Measurements from ENCODE around the gene OR51M1. TPM values are rescaled to one million over a fixed set of nuclear protein-coding genes. Genes with fewer than 3 reads are reported as not detected.

The OR51M1 gene
- total RNA-seq, 2 donors from 2014 or later, result 0.91 TPM; not detected in 1

DNA sequence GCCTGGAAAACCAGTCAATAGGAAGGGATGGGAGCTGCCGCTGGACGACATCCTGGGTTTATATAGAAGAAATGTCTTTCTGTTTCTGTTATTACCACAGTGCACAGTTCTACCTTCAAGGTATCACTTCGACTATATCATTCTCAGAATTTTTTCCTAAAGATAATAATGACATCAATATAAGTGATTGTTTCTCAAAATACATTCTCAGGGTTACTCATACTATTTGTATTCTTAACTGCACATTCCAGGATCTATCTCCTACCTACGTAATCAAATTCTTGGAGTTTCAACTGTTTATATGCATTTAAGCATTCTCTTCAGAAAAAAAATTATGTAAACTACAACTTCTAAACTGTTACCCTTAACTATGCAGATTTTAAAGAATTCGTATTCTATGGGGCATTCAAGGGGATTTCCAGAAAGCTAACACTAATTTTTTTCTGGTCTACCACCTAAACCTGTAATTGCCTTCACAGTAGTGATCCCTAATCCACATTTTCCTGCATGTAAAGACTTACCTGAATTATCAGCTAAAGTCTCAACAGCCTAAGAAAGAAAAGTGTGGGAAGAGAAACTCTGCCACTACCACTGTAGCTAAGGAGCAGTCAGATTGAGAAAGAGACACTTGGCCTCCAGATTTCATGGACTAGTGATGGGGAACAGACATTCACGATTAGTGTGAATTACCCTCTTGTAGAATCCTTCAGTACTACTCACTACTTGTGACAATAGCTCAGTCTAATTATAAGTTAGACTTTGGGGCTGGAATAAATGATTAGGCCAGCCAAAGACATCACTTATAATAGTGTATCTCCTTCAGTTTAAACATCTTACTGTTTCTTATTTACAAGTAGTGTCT, 39.9 kb upstream of the OR51M1 start, which contains the start of gene OR51B5:
Gene OR51B5, minus strand, starts transcription at position 51 of the 862 bp plus-strand sequence. Its CDS starts 0 bp downstream, at position 51.
- Histone ChIP-seq H3K4me3 (no peak within 1 kb of the TSS), H3K4me1 (replicated peaks) (no peaks in the 10 kb centered on the region), H3K9me3 (no peaks in the 10 kb centered on the region), H3K36me3 (no peaks in the 10 kb centered on the region), H3K27ac (no peak within 1 kb of the TSS), H3K27me3 (replicated peaks; ENCODE audit: insufficient read depth) (no peaks in the 10 kb centered on the region)
- TF ChIP-seq, protein P1, sequence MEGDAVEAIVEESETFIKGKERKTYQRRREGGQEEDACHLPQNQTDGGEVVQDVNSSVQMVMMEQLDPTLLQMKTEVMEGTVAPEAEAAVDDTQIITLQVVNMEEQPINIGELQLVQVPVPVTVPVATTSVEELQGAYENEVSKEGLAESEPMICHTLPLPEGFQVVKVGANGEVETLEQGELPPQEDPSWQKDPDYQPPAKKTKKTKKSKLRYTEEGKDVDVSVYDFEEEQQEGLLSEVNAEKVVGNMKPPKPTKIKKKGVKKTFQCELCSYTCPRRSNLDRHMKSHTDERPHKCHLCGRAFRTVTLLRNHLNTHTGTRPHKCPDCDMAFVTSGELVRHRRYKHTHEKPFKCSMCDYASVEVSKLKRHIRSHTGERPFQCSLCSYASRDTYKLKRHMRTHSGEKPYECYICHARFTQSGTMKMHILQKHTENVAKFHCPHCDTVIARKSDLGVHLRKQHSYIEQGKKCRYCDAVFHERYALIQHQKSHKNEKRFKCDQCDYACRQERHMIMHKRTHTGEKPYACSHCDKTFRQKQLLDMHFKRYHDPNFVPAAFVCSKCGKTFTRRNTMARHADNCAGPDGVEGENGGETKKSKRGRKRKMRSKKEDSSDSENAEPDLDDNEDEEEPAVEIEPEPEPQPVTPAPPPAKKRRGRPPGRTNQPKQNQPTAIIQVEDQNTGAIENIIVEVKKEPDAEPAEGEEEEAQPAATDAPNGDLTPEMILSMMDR (IDR thresholded peaks at IDR 0.05), result no peak
- TF ChIP-seq POLR2A (IDR thresholded peaks at IDR 0.05), result no peak
- TF ChIP-seq POLR2AphosphoS5 (IDR thresholded peaks at IDR 0.05), result no peak
- WGBS, result 78% methylated on average over 6 of the region's 6 CpGs
- DNase-seq (ENCODE audit: low spot score), result no peak
- intact Hi-C loops (cut with DNase I), result no loop called here

DNA sequence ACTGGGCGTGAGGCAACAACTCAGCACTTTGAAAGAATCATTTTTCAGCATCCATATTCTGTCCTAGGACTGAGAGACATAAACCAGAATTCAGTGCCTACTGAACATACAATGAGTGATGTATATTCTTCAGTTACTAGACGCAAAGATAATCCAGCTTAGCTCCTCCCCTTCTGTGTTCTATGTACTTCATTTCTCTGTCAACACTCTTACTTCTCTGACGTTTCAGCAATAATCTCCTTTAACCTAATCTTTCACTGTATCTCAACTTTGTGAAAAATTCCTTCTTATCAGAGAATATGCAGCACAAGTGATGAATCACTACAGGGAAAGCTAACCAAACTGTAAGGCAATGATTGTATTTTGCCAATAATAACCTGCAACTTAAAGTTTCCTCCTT, 37.8 kb upstream of the OR51M1 start:
- DNase-seq (ENCODE audit: low spot score), result no peak
- H3K27ac ChIP-seq, result no peak overlapping the region
- WGBS, result 66% methylated on average over 3 of the region's 3 CpGs
- no peak overlapping the region for H3K4me3 ChIP-seq
- intact Hi-C loops (cut with DNase I), result no loop called here
- H3K27me3 ChIP-seq (replicated peaks; ENCODE audit: insufficient read depth), result no peaks in the 10 kb centered on the region
- TF ChIP-seq POLR2A (IDR thresholded peaks at IDR 0.05), result no peak
- TF ChIP-seq, protein P1 (IDR thresholded peaks at IDR 0.05), result no peak
- no peak for TF ChIP-seq POLR2AphosphoS5 (IDR thresholded peaks at IDR 0.05)
- H3K4me1 ChIP-seq (replicated peaks), result no peaks in the 10 kb centered on the region
- H3K36me3 ChIP-seq, result no peaks in the 10 kb centered on the region
- no peaks in the 10 kb centered on the region for H3K9me3 ChIP-seq

DNA sequence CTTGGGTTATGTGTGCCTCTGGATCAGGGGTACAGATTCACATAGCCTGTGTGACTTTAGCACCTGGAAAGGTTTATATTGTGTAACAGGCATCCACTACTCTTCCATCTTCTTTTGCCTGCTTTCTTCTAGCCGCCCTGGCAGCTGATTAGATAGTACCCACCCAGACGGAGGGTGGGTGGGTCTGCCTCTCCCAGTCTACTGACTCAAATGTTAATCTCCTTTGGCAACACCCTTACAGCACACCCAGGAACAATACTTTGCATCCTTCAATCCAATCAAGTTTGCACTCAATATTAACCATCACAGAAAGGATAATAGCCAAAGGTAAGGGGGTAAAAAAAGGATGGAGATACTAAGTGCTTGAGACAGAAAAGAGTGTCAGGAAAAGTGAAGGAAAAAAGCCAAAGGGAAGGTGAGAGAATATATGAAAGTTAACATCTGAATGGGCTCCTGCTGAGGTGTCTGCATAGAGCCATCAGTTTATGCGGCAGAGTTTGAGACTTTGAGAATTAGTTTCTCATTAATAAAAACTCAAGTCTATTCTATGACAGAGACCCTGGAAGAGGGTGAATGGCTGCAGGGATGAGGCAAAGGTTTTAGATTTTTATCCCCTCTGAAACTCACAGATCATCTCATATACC, 34.9 kb upstream of the OR51M1 start:
- WGBS, result 44% methylated on average over 3 of the region's 3 CpGs
- no peaks in the 10 kb centered on the region for H3K27me3 ChIP-seq (replicated peaks; ENCODE audit: insufficient read depth)
- TF ChIP-seq, protein P1 (IDR thresholded peaks at IDR 0.05), result no peak
- TF ChIP-seq POLR2A (IDR thresholded peaks at IDR 0.05) (no peak), POLR2AphosphoS5 (IDR thresholded peaks at IDR 0.05) (no peak)
- H3K9me3 ChIP-seq, result no peaks in the 10 kb centered on the region
- intact Hi-C loops (cut with DNase I), result no loop called here
- no peaks in the 10 kb centered on the region for H3K36me3 ChIP-seq
- no peak overlapping the region for H3K4me3 ChIP-seq
- no peaks in the 10 kb centered on the region for H3K4me1 ChIP-seq (replicated peaks)
- H3K27ac ChIP-seq, result no peak overlapping the region
- no peak for DNase-seq (ENCODE audit: low spot score)

DNA sequence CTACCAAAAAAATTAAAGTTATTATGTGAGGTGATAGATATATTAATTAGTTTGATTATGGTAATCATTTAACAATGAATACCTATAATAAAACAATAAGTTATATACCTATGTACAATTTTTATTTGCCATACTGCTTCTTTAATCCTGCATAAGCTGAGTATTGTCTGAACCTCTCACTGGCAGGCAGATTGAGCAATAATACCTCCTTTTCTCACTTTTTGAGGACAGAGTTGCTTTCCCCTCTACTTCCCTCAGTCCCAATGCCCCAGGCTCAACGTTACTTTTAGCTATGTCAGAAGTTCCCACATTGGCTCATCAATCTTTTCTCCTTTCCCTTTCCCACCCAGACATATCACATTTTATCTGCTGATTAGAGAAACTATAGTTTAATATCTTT, 34.1 kb upstream of the OR51M1 start:
- TF ChIP-seq POLR2AphosphoS5 (IDR thresholded peaks at IDR 0.05) (no peak), POLR2A (IDR thresholded peaks at IDR 0.05) (no peak)
- TF ChIP-seq, protein P1 (IDR thresholded peaks at IDR 0.05), result no peak
- DNase-seq (ENCODE audit: low spot score), result no peak
- WGBS, result 46% methylated on average over 1 of the region's 1 CpG
- Histone ChIP-seq H3K27ac (no peak overlapping the region), H3K4me1 (replicated peaks) (no peaks in the 10 kb centered on the region), H3K4me3 (no peak overlapping the region), H3K27me3 (replicated peaks; ENCODE audit: insufficient read depth) (no peaks in the 10 kb centered on the region), H3K36me3 (no peaks in the 10 kb centered on the region), H3K9me3 (no peaks in the 10 kb centered on the region)
- intact Hi-C loops (cut with DNase I), result no loop called here
